K562 (cell line): Measurements from ENCODE around the gene EXOC3L1. TPM values are rescaled to one million over a fixed set of nuclear protein-coding genes. Genes with fewer than 3 reads are reported as not detected.

ENCODE experiments used
- BRF2 ChIP-seq: IDR thresholded peaks from 3 replicates; pipeline ENCODE4 v1.6.1; 2011; ENCODE audit warnings: borderline replicate concordance, mild to moderate bottlenecking; ENCODE audit not compliant: insufficient read length, insufficient read depth
- E2F3 ChIP-seq: fragments of 250-450 bp; sonication (Bioruptor Pico); IDR thresholded peaks from 2 replicates; pipeline ENCODE4 v1.4.0; 2020; ENCODE audit warnings: mild to moderate bottlenecking
- EP400 ChIP-seq: fragments of 450-650 bp; IDR thresholded peaks from 2 replicates; pipeline ENCODE4 v1.6.1; 2017; ENCODE audit warnings: antibody characterized with exemption, mild to moderate bottlenecking, moderate library complexity
- FOXK1 ChIP-seq: sonication (generic); formaldehyde crosslinking; IDR thresholded peaks from 2 replicates; pipeline ENCODE4 v1.8.0; 2022; ENCODE audit warnings: missing genetic modification reagents, mild to moderate bottlenecking, borderline replicate concordance
- FOXK2 ChIP-seq, 2 experiments: fragments of 450-650 bp; IDR thresholded peaks in 1 of 2; conservative IDR thresholded peaks in 1 of 2; 2 replicates each; pipeline ENCODE4 v1.6.1; 2016; ENCODE audit warnings: low read depth in 2 of 2, mild to moderate bottlenecking in 1 of 2
- HDGF ChIP-seq: fragments of 450-650 bp; IDR thresholded peaks from 2 replicates; pipeline ENCODE4 v1.6.1; 2016
- HNRNPL ChIP-seq: fragments of 200-400 bp; formaldehyde crosslinking; IDR thresholded peaks from 2 replicates; pipeline ENCODE4 v1.6.1; 2017; ENCODE audit warnings: low read depth, mild to moderate bottlenecking, low read length
- MLLT1 ChIP-seq, 2 experiments: fragments of 450-650 bp; IDR thresholded peaks; 2 replicates each; pipeline ENCODE4 v1.6.1; 2016
- NFIX ChIP-seq: fragments of 250-450 bp; sonication (Bioruptor Pico); IDR thresholded peaks from 2 replicates; pipeline ENCODE4 v1.4.0; 2020; ENCODE audit warnings: low read depth, mild to moderate bottlenecking, moderate library complexity
- POLR2G ChIP-seq: fragments of 200-400 bp; formaldehyde crosslinking; IDR thresholded peaks from 2 replicates; pipeline ENCODE4 v1.6.1; 2017; ENCODE audit warnings: low read depth, mild to moderate bottlenecking, antibody characterized with exemption, low read length, moderate library complexity
- RBBP5 ChIP-seq: fragments of 200-600 bp; sonication (generic); IDR thresholded peaks from 2 replicates; pipeline ENCODE4 v1.6.1; 2012; ENCODE audit warnings: borderline replicate concordance, mild to moderate bottlenecking, low read length, control low read depth, inconsistent platforms; ENCODE audit not compliant: insufficient read depth, poor library complexity, severe bottlenecking
- RHOXF2B ChIP-seq: fragments of 250-450 bp; sonication (Bioruptor Pico); conservative IDR thresholded peaks from 2 replicates; pipeline ENCODE4 v1.5.1; 2021
- THAP12 ChIP-seq: fragments of 250-450 bp; sonication (Bioruptor Pico); IDR thresholded peaks from 2 replicates; pipeline ENCODE4 v1.9.0; 2021; ENCODE audit warnings: mild to moderate bottlenecking, inconsistent platforms
- TSHZ1 ChIP-seq: fragments of 250-450 bp; sonication (Bioruptor Pico); IDR thresholded peaks from 2 replicates; pipeline ENCODE4 v1.4.0; 2020; ENCODE audit warnings: mild to moderate bottlenecking, moderate library complexity
- ZNF212 ChIP-seq: fragments of 450-650 bp; formaldehyde crosslinking; IDR thresholded peaks from 2 replicates; pipeline ENCODE4 v1.4.0; 2020; ENCODE audit warnings: mild to moderate bottlenecking
- polyA plus RNA-seq, 8 experiments: library from polyadenylated mRNA; depleted of rRNA in 4 of 8; stranded (reverse) in 5 of 8; unstranded in 3 of 8; fragments of >200 nt; fragmentation: Nextera tagmentation in 2 of 8; fragmentation: Illumina TruSeq in 1 of 8; extraction: Ambion mirVana in 2 of 8; extraction: Trizol in 1 of 8; gene quantifications; 2 replicates each; pipeline versions ENCODE4 v1.2.1 to v1.2.3, GENCODE V29; 2011 to 2014; ENCODE audit warnings: inconsistent platforms in 1 of 8, missing spikeins in 1 of 8
- total RNA-seq, 7 experiments: library from RNA; depleted of rRNA in 6 of 7; stranded (reverse); fragments of >200 nt in 6 of 7; fragmentation: Illumina TruSeq in 2 of 7; extraction: Trizol in 2 of 7; gene quantifications; 2 replicates each; pipeline versions ENCODE4 v1.2.1 to v1.2.3, GENCODE V29; 2011 to 2021; ENCODE audit warnings: low replicate concordance in 1 of 7
- TF ChIP-seq, protein P1 (sequence below): sonication (generic); formaldehyde crosslinking; IDR thresholded peaks from 2 replicates; pipeline ENCODE4 v1.8.0; 2022; ENCODE audit warnings: mild to moderate bottlenecking, missing genetic modification reagents

The EXOC3L1 gene
- total and polyA plus RNA-seq, 9 of the 15 experiments (the other 6 are each of a cell fraction or from before 2014, with no cell fraction given): 0.08 TPM; not detected in 8

DNA sequence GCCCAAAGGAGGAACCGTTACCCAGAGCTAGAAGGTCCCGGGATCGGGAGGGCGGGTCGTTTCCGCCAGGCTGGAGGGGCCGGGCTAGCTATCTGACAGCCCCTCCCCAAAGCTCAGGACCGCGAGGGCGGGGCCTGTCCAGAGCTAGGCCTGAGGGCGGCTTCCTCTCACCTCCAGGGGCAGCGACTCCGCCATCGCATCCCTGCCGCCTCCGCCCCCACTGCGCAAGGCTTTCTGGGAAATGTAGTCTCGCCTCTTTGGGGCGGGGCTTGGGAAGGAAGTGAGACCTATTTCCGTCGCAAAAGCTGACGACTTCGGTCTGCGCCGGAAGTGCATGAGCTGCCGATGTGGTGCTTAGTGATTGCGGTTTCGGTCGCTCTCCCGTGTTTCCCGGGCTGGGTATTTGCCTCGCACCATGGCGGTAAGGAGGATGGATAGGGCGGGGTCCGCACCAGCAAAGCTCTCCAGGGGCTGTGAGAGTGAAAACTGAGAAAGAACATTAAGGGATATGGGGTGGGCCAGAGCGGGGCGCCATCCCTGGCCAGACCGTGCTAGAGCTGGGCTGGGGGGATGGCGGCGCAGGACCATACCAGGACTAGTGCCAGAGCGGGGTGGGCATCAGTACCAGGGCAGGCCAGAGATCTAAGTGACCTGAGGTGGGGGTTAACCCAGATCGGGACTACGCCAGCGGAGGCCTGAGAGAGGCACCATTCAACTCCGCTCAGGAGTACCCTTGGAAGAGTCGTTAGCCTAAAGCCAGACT lies 37.0 kb upstream of the EXOC3L1 start, which contains the start of gene TMEM208 (continued):
- peak; percentile 97 for TF ChIP-seq EP400
- peak; percentile 55; the same call in 1 of the 2 replicates for TF ChIP-seq THAP12 (CRISPR knock-in tag)
- TF ChIP-seq HNRNPL: no peak
- peak; percentile 72 to 82; a peak in 3 of 4 replicates for TF ChIP-seq MLLT1 (IDR thresholded peaks at IDR 0.05)
- no peak for TF ChIP-seq BRF2
- no peak for TF ChIP-seq HDGF
- TF ChIP-seq RBBP5: peak; percentile 84
- TF ChIP-seq NFIX (CRISPR knock-in tag): no peak
- no peak for TF ChIP-seq FOXK1 (CRISPR knock-in tag)
- TF ChIP-seq, protein P1, sequence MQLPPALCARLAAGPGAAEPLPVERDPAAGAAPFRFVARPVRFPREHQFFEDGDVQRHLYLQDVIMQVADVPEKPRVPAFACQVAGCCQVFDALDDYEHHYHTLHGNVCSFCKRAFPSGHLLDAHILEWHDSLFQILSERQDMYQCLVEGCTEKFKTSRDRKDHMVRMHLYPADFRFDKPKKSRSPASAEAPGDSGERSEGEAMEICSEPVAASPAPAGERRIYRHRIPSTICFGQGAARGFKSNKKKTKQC (CRISPR knock-in tag): no peak
- TF ChIP-seq POLR2G: peak; percentile 84
- no peak for TF ChIP-seq ZNF212
- TF ChIP-seq FOXK2 (conservative IDR thresholded peaks at IDR 0.05 in 1 of 2, IDR thresholded peaks at IDR 0.05 in 1 of 2; ENCODE audit: low read depth in 2 of 2): peak; percentile 77 to 89
- TF ChIP-seq RHOXF2B: no peak
- no peak for TF ChIP-seq TSHZ1 (CRISPR knock-in tag)
- TF ChIP-seq E2F3 (CRISPR knock-in tag): no peak
